ENCODE measurements around the gene PIP5K1B.

PIP5K1B gene

GRCh38 chr9:68923480-68923879 lies 218.4 kb downstream of the PIP5K1B start:
- no peak for DNase-seq

GRCh38 chr9:68925175-68925574 lies 220.1 kb downstream of the PIP5K1B start:
- DNase-seq, result peak in 1 of 2 experiments; percentile 1

- DNase-seq, result no peak
Measured at GRCh38 chr9:68927165-68927564, 222.1 kb downstream of the PIP5K1B start.

- DNase-seq, result no peak
Measured at GRCh38 chr9:68931821-68932220, 226.8 kb downstream of the PIP5K1B start.

GRCh38 chr9:68932458-68932857 lies 227.4 kb downstream of the PIP5K1B start:
- DNase-seq, result no peak

GRCh38 chr9:68933434-68934328 lies 228.6 kb downstream of the PIP5K1B start:
- no peak for DNase-seq

- no peak for DNase-seq
Measured at GRCh38 chr9:68934329-68934644, 229.2 kb downstream of the PIP5K1B start.

- DNase-seq, result no peak
Measured at GRCh38 chr9:68940573-68940972, 235.5 kb downstream of the PIP5K1B start.

- no peak for DNase-seq
Measured at GRCh38 chr9:68941780-68942459, 236.9 kb downstream of the PIP5K1B start.

GRCh38 chr9:68942790-68943189 lies 237.8 kb downstream of the PIP5K1B start:
- DNase-seq, result no peak

- no peak for DNase-seq
Measured at GRCh38 chr9:68947015-68947414, 242.0 kb downstream of the PIP5K1B start.

GRCh38 chr9:68947842-68948569 lies 243.0 kb downstream of the PIP5K1B start:
- DNase-seq, result no peak

- peak in 1 of 2 experiments; percentile 33 for DNase-seq
Measured at GRCh38 chr9:68949271-68950000, 244.4 kb downstream of the PIP5K1B start.

- peak in 1 of 2 experiments; percentile 21 for DNase-seq
Measured at GRCh38 chr9:68950188-68950587, 245.1 kb downstream of the PIP5K1B start.

- no peak for DNase-seq
Measured at GRCh38 chr9:68950689-68951088, 245.6 kb downstream of the PIP5K1B start.

- no peak for DNase-seq
Measured at GRCh38 chr9:68951879-68952659, 247.0 kb downstream of the PIP5K1B start.

GRCh38 chr9:68953771-68954170 lies 248.7 kb downstream of the PIP5K1B start:
- no peak for DNase-seq

GRCh38 chr9:68955330-68955729 lies 250.3 kb downstream of the PIP5K1B start:
- no peak for DNase-seq

GRCh38 chr9:68957479-68957878 lies 252.4 kb downstream of the PIP5K1B start:
- DNase-seq, result no peak

- no peak for DNase-seq
Measured at GRCh38 chr9:68961587-68961986, 256.5 kb downstream of the PIP5K1B start.

GRCh38 chr9:68963416-68963815 lies 258.4 kb downstream of the PIP5K1B start:
- DNase-seq, result no peak

GRCh38 chr9:68964102-68964541 lies 259.1 kb downstream of the PIP5K1B start:
- no peak for DNase-seq

Data from NCI-H526 (cell line).